HCT116 (cell line): ENCODE data around the gene LTB4R2. TPM values are rescaled to one million over a fixed set of nuclear protein-coding genes. Genes with fewer than 3 reads are reported as not detected.

Experiments
- ATAC-seq: fragments of 200-7000 bp; cut with Tn5 transposase; 2 replicates; pipeline ENCODE4 v1.9.1; 2020; ENCODE audit warnings: mild to moderate bottlenecking, moderate library complexity
- BruUV-seq: library from RNA; stranded (reverse); fragments of 400-500 nt; replicated peaks from 2 replicates; lab custom pipeline; 2021; lab: Mats Ljungman, UMichigan
- CTCF ChIA-PET: fragments of 300-600 bp; sonication (Branson Sonifier 250); formaldehyde crosslinking; loops from one replicate; lab custom pipeline; 2021; ENCODE audit warnings: antibody characterized with exemption; lab: Charles Lee
- POLR2A ChIA-PET: fragments of 300-600, 350-600 bp; sonication (Branson Sonifier 250); formaldehyde crosslinking; loops from one replicate; lab custom pipeline; 2021; ENCODE audit warnings: antibody characterized with exemption; lab: Charles Lee
- RAD21 ChIA-PET, 2 experiments: fragments of 300-600 bp; sonication (Branson Sonifier 250); formaldehyde crosslinking; loops; one replicate each; lab custom pipeline; 2023; ENCODE audit warnings: low total read pairs in 2 of 2; ENCODE audit not compliant: uncharacterized antibody in 2 of 2, unreplicated experiment in 2 of 2, low non-redundant PET in 1 of 2; lab: Charles Lee
- DNase-seq: peaks from one replicate; pipeline ENCODE4 v3.0.0-alpha.2; 2010; ENCODE audit warnings: low read depth, low spot score
- H2AFZ ChIP-seq: fragments of 200-600 bp; shearing (Covaris generic), sonication (generic); 2 replicates; pipeline ENCODE4 v1.6.1; 2017; ENCODE audit warnings: low read depth, mixed run types, mixed read lengths, antibody characterized with exemption, low read length; ENCODE audit not compliant: poor library complexity, severe bottlenecking
- H3K27ac ChIP-seq: 2 replicates; pipeline ENCODE4 v1.5.1; 2012; ENCODE audit warnings: low read depth, low read length
- H3K27me3 ChIP-seq: fragments of 200-600 bp; sonication (generic); 2 replicates; pipeline ENCODE4 v1.6.1; 2016; ENCODE audit warnings: mixed run types, low read length, mixed read lengths; ENCODE audit not compliant: insufficient read depth
- H3K36me3 ChIP-seq, 2 experiments: fragments of 200-500 bp in 1 of 2; fragments of 200-600 bp in 1 of 2; sonication (Bioruptor generic) in 1 of 2; sonication (generic) in 1 of 2; 2 replicates each; pipeline versions ENCODE4 v1.5.1 to v1.6.1; 2014 to 2016; ENCODE audit warnings: low read length in 2 of 2, inconsistent platforms in 1 of 2, mixed read lengths in 1 of 2, mixed run types in 1 of 2; ENCODE audit not compliant: insufficient read depth in 2 of 2, control insufficient read depth in 1 of 2
- H3K4me1 ChIP-seq, 2 experiments: fragments of 200-600 bp in 1 of 2; sonication (generic) in 1 of 2; 2 replicates each; pipeline versions ENCODE4 v1.5.1 to v1.6.1; 2012 to 2017; ENCODE audit warnings: low read length in 2 of 2, inconsistent platforms in 1 of 2, mild to moderate bottlenecking in 1 of 2, mixed read lengths in 1 of 2, mixed run types in 1 of 2, moderate library complexity in 1 of 2; ENCODE audit not compliant: insufficient read depth in 2 of 2, control insufficient read depth in 1 of 2
- H3K4me2 ChIP-seq: fragments of 200-600 bp; sonication (generic); 2 replicates; pipeline ENCODE4 v1.6.1; 2017; ENCODE audit warnings: mixed run types, low read length, mixed read lengths
- H3K4me3 ChIP-seq, 2 experiments: fragments of 200-600 bp in 1 of 2; sonication (generic) in 1 of 2; replicated peaks in 1 of 2; 2 replicates each; pipeline ENCODE4 v1.5.1; 2011 to 2016; ENCODE audit warnings: low read length in 2 of 2, control low read depth in 1 of 2, low read depth in 1 of 2, mild to moderate bottlenecking in 1 of 2, mixed read lengths in 1 of 2, mixed run types in 1 of 2
- H3K79me2 ChIP-seq: fragments of 200-600 bp; sonication (generic); 2 replicates; pipeline ENCODE4 v1.6.1; 2017; ENCODE audit warnings: mild to moderate bottlenecking, mixed run types, low read length, moderate library complexity, mixed read lengths; ENCODE audit not compliant: insufficient read depth
- H3K9ac ChIP-seq: fragments of 200-600 bp; sonication (generic); 2 replicates; pipeline ENCODE4 v1.6.1; 2016; ENCODE audit warnings: low read length, mixed read lengths
- H3K9me2 ChIP-seq: fragments of 200-600 bp; sonication (generic), shearing (Covaris generic); 2 replicates; pipeline ENCODE4 v1.6.1; 2017; ENCODE audit warnings: mixed run types, mild to moderate bottlenecking, moderate library complexity; ENCODE audit not compliant: insufficient read depth
- H3K9me3 ChIP-seq, 2 experiments: fragments of 200-500 bp in 1 of 2; fragments of 200-600 bp in 1 of 2; sonication (Bioruptor generic) in 1 of 2; sonication (generic) in 1 of 2; 2 replicates each; pipeline ENCODE4 v1.6.1; 2014 to 2017; ENCODE audit warnings: low read length in 2 of 2, mixed read lengths in 2 of 2, inconsistent platforms in 1 of 2, low read depth in 1 of 2, mild to moderate bottlenecking in 1 of 2, mixed run types in 1 of 2, moderate library complexity in 1 of 2; ENCODE audit not compliant: control insufficient read depth in 1 of 2, insufficient read depth in 1 of 2
- H4K20me1 ChIP-seq: fragments of 200-600 bp; sonication (generic), shearing (Covaris generic); 2 replicates; pipeline ENCODE4 v1.6.1; 2017; ENCODE audit warnings: mixed run types, mild to moderate bottlenecking, moderate library complexity; ENCODE audit not compliant: insufficient read depth
- CTCF ChIP-seq, 3 experiments: fragments of 200-600 bp in 1 of 3; sonication (generic) in 1 of 3; IDR thresholded peaks in 2 of 3; conservative IDR thresholded peaks in 1 of 3; 2 replicates each; pipeline ENCODE4 v1.5.1; 2012 to 2017; ENCODE audit warnings: low read depth in 2 of 3, low read length in 2 of 3, antibody characterized with exemption in 1 of 3, borderline replicate concordance in 1 of 3, control low read depth in 1 of 3, mild to moderate bottlenecking in 1 of 3, mixed read lengths in 1 of 3, mixed run types in 1 of 3, moderate library complexity in 1 of 3; ENCODE audit not compliant: insufficient read depth in 1 of 3
- TCF7L2 ChIP-seq: IDR thresholded peaks from 2 replicates; pipeline ENCODE4 v1.7.0; 2011; ENCODE audit warnings: borderline replicate concordance, inconsistent platforms; ENCODE audit not compliant: insufficient read depth, insufficient read length; ENCODE audit errors: extremely low read depth
- ZFX ChIP-seq: fragments of 450-650 bp; IDR thresholded peaks from 2 replicates; pipeline ENCODE4 v1.6.1; 2017
- intact Hi-C: fragments of 100-400 bp; cut with micrococcal nuclease; formaldehyde crosslinking; loops from 2 replicates; pipeline ENCODE4 v1.10.0; 2022
- total RNA-seq: library from RNA; stranded (reverse); gene quantifications from one replicate; pipeline ENCODE4 v1.2.1, GENCODE V29; 2021; ENCODE audit not compliant: unreplicated experiment
- TF ChIP-seq, protein P1 (sequence below): IDR thresholded peaks from 2 replicates; pipeline ENCODE4 v1.6.1; 2012

LTB4R2 gene
- total RNA-seq, 1 experiment from 2014 or later: 15.4 TPM

GRCh38 chr14:24272467-24272866 lies 37.5 kb upstream of the LTB4R2 start:
- Histone ChIP-seq H3K4me1 (peaks cover 9 to 22% of the 10 kb centered on the region in 2 experiments; a peak in 3 of 4 replicates), H4K20me1 (no peaks in the 10 kb centered on the region), H3K9ac (no peak overlapping the region), H3K9me3 (no peaks in the 10 kb centered on the region), H2AFZ (no peak overlapping the region), H3K27ac (no peak overlapping the region), H3K36me3 (no peaks in the 10 kb centered on the region; a peak in 1 of 4 replicates), H3K4me2 (peak overlapping the region; percentile 98; the same call in 1 of the 2 replicates), H3K9me2 (no peaks in the 10 kb centered on the region), H3K4me3 (no peak overlapping the region), H3K27me3 (no peaks in the 10 kb centered on the region), H3K79me2 (peaks cover 4% of the 10 kb centered on the region; the same call in 1 of the 2 replicates)
- DNase-seq (no peak), ATAC-seq (no peak)
- BruUV-seq: no TSS peak
- ChIA-PET CTCF (interaction anchor here (1.5 to 2.0 kb wide), 3 partner anchors 7 to 30 kb away, joined by 5 to 17 read pairs (median 9); partner anchors contain the start of gene TINF2), POLR2A (interaction anchor here (2.7 kb wide), 1 partner anchor 30 kb away, joined by 20 read pairs; the partner anchor contains the start of gene TINF2), RAD21 (no interaction called here)
- intact Hi-C loops: no loop called here
- no peak for TF ChIP-seq ZFX
- TF ChIP-seq TCF7L2: no peak

- peaks cover 4% of the 10 kb centered on the region; the same call in 1 of the 2 replicates for H3K79me2 ChIP-seq
- no peak for DNase-seq
- H3K9me2 ChIP-seq: no peaks in the 10 kb centered on the region
- intact Hi-C loops: no loop called here
- no peak overlapping the region for H3K27ac ChIP-seq
- peaks cover 9 to 22% of the 10 kb centered on the region in 2 experiments; a peak in 3 of 4 replicates for H3K4me1 ChIP-seq
- ChIA-PET POLR2A (interaction anchor here (1.2 kb wide), 1 partner anchor 32 kb away, joined by 3 read pairs; no protein-coding TSS in a partner anchor), RAD21 (interaction anchor here in 1 of 2 experiments (0.7 kb wide), 1 partner anchor 23 kb away, joined by 4 read pairs; no protein-coding TSS in a partner anchor), CTCF (interaction anchor here (1.0 to 1.5 kb wide), 2 partner anchors 8 to 30 kb away, joined by 4 to 5 read pairs; no protein-coding TSS in a partner anchor)
- H2AFZ ChIP-seq: no peak overlapping the region
- H3K4me3 ChIP-seq: no peak overlapping the region
- no peak overlapping the region for H3K9ac ChIP-seq
- ATAC-seq: no peak
- H3K27me3 ChIP-seq: no peaks in the 10 kb centered on the region
- no peaks in the 10 kb centered on the region for H4K20me1 ChIP-seq
- H3K4me2 ChIP-seq: no peak overlapping the region
- TF ChIP-seq TCF7L2 (no peak), CTCF (IDR thresholded peaks at IDR 0.05 in 2 of 3, conservative IDR thresholded peaks at IDR 0.05 in 1 of 3; ENCODE audit: borderline replicate concordance in 1 of 3, insufficient read depth in 1 of 3, low read depth in 2 of 3, low read length in 2 of 3) (peak in 2 of 3 experiments; percentile 39 to 50; a peak in 4 of 6 replicates)
- TF ChIP-seq, protein P1, sequence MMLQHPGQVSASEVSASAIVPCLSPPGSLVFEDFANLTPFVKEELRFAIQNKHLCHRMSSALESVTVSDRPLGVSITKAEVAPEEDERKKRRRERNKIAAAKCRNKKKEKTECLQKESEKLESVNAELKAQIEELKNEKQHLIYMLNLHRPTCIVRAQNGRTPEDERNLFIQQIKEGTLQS: no peak
- no peaks in the 10 kb centered on the region for H3K36me3 ChIP-seq
- BruUV-seq: no TSS peak
- H3K9me3 ChIP-seq: no peaks in the 10 kb centered on the region
These were observed 36.4 kb upstream of the LTB4R2 start for GRCh38 chr14:24273422-24273998.
